SK-N-MC (cell line): Measurements from ENCODE around the gene TIMP3.

Source experiments
- EZH2 ChIP-seq: fragments of 200-600 bp; sonication (generic); IDR thresholded peaks from one replicate; pipeline ENCODE4 v1.6.1; 2017; ENCODE audit warnings: antibody characterized with exemption
- FOXP2 ChIP-seq: optimal IDR thresholded peaks from 2 replicates; pipeline ENCODE3; 2011; ENCODE audit warnings: mild to moderate bottlenecking, moderate library complexity; ENCODE audit not compliant: insufficient read depth; ENCODE audit errors: extremely low read length, control extremely low read depth
- POLR2AphosphoS5 ChIP-seq: IDR thresholded peaks from 2 replicates; pipeline ENCODE4 v1.6.1; 2012; ENCODE audit warnings: mild to moderate bottlenecking, low read depth, low read length, borderline replicate concordance

DNA sequence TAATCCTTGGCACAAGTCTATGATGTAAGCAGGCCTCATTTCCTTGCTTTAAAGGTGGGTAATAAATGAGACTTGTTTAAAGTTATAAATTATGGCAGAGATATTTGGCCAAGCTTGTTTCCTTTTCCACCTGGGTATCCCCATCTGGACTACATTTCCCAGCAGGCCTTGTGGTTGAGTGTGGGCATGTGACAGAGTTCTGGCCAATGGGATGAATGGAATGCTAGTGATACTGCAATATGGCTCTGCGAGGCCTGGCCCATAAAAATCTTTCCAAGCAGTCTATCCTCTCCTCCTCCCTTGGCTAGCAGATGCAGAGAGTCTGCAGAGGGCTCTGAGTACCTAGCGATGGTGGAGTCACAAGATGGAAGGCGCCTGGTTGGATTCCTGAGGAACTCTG, 102.5 kb downstream of the TIMP3 start:
- TF ChIP-seq POLR2AphosphoS5 (no peak), EZH2 (no peak), FOXP2 (no peak)
